ENCODE measurements around the gene ATP11A.

ATP11A gene

GRCh38 chr13:112821340-112822055 lies 131.7 kb downstream of the ATP11A start:
- H3K4me3 ChIP-seq (ENCODE audit: low read depth, low read length) = no peak overlapping the region
- DNase-seq (ENCODE audit: low read depth) = no peak
- no peak for TF ChIP-seq CTCF (conservative IDR thresholded peaks at IDR 0.05; ENCODE audit: low read depth, low read length)

GRCh38 chr13:112822851-112823250 lies 133.0 kb downstream of the ATP11A start:
- DNase-seq (ENCODE audit: low read depth) = no peak
- H3K4me3 ChIP-seq (ENCODE audit: low read depth, low read length) = no peak overlapping the region
- no peak for TF ChIP-seq CTCF (conservative IDR thresholded peaks at IDR 0.05; ENCODE audit: low read depth, low read length)

GRCh38 chr13:112824429-112824828 lies 134.6 kb downstream of the ATP11A start:
- DNase-seq (ENCODE audit: low read depth) = no peak
- no peak overlapping the region for H3K4me3 ChIP-seq (ENCODE audit: low read depth, low read length)
- TF ChIP-seq CTCF (conservative IDR thresholded peaks at IDR 0.05; ENCODE audit: low read depth, low read length) = no peak

GRCh38 chr13:112825071-112825470 lies 135.2 kb downstream of the ATP11A start:
- no peak for TF ChIP-seq CTCF (conservative IDR thresholded peaks at IDR 0.05; ENCODE audit: low read depth, low read length)
- no peak overlapping the region for H3K4me3 ChIP-seq (ENCODE audit: low read depth, low read length)
- no peak for DNase-seq (ENCODE audit: low read depth)

GRCh38 chr13:112825875-112826274 lies 136.0 kb downstream of the ATP11A start:
- no peak for TF ChIP-seq CTCF (conservative IDR thresholded peaks at IDR 0.05; ENCODE audit: low read depth, low read length)
- H3K4me3 ChIP-seq (ENCODE audit: low read depth, low read length) = no peak overlapping the region
- no peak for DNase-seq (ENCODE audit: low read depth)

GRCh38 chr13:112826565-112826964 lies 136.7 kb downstream of the ATP11A start:
- DNase-seq (ENCODE audit: low read depth) = no peak
- TF ChIP-seq CTCF (conservative IDR thresholded peaks at IDR 0.05; ENCODE audit: low read depth, low read length) = no peak
- no peak overlapping the region for H3K4me3 ChIP-seq (ENCODE audit: low read depth, low read length)

- DNase-seq (ENCODE audit: low read depth) = no peak
- no peak for TF ChIP-seq CTCF (conservative IDR thresholded peaks at IDR 0.05; ENCODE audit: low read depth, low read length)
- H3K4me3 ChIP-seq (ENCODE audit: low read depth, low read length) = no peak overlapping the region
Observed at GRCh38 chr13:112828082-112828699, 138.4 kb downstream of the ATP11A start.
